HT1080 (cell line): ENCODE data around the gene MARVELD1. TPM values are rescaled to one million over a fixed set of nuclear protein-coding genes. Genes with fewer than 3 reads are reported as not detected.
A peak's percentile ranks its signal among the peaks of the same experiment; 100 is the strongest.

Experiments
- DNase-seq: peaks from one replicate; pipeline ENCODE4 v3.0.0-alpha.2; 2015; ENCODE audit warnings: low read depth
- total RNA-seq: library from RNA; depleted of rRNA; stranded (reverse); fragments of >200 nt; shearing (Covaris generic); gene quantifications from 2 replicates; pipeline ENCODE4 v1.2.3, GENCODE V29; 2014

MARVELD1 gene
- total RNA-seq, 1 experiment from 2014 or later, result 48.1 TPM

GRCh38 chr10:97752956-97753355 is 39.4 kb downstream of the MARVELD1 start:
- no peak for DNase-seq

DNA sequence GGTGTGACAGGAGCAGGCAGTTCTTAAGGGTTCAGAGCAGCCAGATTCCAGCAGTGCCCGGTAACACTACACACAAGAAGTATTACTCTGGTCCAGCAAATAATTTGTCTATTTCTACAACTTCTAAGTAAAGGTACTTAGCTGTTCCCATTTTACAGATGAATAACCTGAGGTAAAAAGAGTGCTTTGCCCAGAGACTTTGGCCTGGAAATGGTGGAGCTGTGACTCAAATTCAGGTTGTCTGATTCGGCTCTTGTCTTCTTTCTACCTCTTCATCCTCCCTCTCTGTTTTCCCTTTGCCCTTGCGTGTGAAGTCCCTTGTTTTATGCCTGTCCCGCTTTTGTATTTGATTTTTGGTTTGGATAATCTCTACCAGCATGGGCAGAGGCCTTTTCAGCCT is 41.2 kb downstream of the MARVELD1 start:
- DNase-seq, result no peak

DNA sequence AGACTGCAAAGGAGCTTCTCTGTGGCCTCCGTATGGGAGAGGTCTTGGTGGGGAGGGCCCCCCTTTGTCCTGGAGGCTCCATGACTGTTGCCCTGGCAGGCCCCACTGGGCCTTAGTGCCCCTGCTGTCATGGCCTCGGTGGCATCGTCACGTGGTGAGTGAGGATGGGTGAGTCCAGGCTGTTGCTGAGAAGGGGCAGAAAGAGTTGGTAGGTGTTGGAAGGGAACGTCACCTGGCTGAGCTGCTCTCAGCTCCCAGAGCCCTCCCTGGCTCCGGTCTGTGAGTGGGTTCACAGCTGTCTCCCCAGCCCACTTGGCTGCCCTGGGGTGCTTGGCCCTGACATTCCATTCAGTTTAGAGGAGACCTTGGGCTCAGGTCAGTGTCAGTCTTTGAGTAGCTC is 42.2 kb downstream of the MARVELD1 start:
- DNase-seq, result no peak

DNA sequence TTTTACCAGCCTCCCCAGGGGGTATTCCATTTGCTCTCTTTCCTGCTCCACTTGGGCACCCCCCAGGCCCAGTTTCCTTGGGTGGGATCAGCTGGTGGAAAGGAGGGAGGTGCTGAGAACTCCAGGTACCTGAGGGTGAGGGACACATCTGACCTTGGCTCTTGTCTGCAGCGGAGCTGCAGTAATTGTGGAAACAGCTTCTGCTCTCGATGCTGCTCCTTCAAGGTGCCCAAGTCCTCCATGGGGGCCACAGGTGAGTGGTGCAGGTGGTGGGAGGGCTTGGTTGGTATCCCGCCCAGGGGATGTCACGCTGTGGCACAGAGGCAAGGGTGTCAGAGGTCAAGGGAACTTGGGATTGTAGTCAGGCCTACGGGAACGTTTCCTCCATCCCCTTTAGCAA is 43.9 kb downstream of the MARVELD1 start:
- DNase-seq, result no peak

GRCh38 chr10:97759158-97759887 is 45.8 kb downstream of the MARVELD1 start:
- DNase-seq, result peak; percentile 60

GRCh38 chr10:97759946-97760345 is 46.4 kb downstream of the MARVELD1 start:
- no peak for DNase-seq

DNA sequence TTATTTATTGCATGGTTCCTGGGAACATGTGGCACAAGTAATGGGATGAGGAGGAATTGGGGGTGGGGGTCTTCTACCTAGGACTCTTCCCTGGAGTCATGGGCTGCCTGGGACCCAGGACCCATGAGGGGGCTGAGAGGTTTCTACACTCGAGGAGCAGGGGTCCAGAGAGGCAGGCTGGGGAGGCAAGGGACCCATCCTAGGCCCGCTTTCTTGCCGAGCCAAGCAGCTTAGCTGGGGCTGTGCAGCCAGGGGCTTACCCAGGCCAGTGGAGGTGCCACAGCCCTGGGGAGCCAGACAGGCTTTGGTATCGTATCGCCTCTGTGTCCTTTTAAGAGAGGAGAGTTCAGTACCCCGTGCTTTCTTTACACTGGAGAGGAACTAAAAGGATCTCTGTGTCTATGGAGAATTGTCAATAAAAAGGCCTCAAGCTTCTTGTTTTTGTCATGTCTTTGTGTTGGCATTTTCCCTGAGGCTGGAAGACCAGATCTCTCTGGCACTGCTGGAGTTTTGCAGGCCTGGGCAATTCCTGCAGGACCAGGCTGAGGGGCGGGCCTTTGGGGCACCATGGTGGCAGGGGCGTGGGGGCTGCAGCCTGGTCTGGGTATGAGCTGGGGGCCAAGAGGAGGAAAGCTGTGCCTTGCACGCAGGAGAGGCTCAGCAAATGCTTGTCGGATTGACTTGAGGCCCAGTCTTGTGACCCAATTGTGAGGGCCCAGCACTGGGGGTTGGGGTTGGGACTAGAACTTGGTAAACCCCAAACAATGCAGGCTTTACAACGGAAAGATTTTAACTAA is 47.1 kb downstream of the MARVELD1 start:
- no peak for DNase-seq

- no peak for DNase-seq
Observed at GRCh38 chr10:97761331-97761865, 47.9 kb downstream of the MARVELD1 start.

- no peak for DNase-seq
Observed at GRCh38 chr10:97762056-97762455, 48.5 kb downstream of the MARVELD1 start.

DNA sequence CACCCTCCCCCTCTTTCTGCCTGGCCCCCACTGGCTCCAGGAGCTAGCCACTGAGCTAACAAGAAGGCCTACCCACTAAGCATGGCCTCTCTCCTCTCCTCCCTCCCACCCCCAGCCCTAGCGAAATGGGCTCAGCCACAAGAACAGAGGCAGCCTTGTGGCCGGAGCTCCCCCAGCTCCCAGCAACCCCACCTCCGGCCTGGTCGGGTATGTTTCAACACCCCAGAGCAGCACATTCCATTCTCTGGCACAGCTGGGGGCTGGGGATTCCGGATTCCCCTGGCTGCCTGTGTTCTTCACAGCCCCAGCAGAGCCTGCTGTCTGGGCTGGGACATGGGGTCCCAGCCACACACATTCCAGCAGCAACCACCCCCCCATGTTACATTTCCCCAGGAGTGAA is 49.3 kb downstream of the MARVELD1 start:
- no peak for DNase-seq

DNA sequence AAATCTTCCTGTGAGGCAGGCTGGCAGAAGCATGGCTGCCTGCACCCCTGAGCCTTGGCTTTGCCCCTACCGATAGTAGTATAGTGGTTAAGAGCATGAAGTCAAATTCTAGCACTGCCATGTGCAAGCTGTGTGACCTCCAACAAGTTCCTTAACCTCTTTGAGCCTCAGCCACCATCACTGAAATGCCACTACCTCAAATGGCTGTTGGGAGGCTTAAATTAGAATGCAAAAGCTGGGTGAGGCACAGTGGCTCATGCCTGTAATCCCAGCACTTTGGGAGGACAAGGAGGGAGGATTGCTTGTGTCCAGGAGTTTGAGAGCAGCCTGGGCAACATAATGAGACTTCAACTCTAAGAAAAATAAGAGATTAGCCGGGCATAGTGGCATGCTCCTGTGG is 49.9 kb downstream of the MARVELD1 start:
- DNase-seq, result no peak

- no peak for DNase-seq
Observed at GRCh38 chr10:97763947-97764346, 50.4 kb downstream of the MARVELD1 start.

GRCh38 chr10:97764519-97764931 is 51.0 kb downstream of the MARVELD1 start:
- DNase-seq, result no peak

GRCh38 chr10:97765201-97765600 is 51.7 kb downstream of the MARVELD1 start:
- DNase-seq, result no peak

- DNase-seq, result no peak
Observed at GRCh38 chr10:97766106-97766810, 52.7 kb downstream of the MARVELD1 start.

DNA sequence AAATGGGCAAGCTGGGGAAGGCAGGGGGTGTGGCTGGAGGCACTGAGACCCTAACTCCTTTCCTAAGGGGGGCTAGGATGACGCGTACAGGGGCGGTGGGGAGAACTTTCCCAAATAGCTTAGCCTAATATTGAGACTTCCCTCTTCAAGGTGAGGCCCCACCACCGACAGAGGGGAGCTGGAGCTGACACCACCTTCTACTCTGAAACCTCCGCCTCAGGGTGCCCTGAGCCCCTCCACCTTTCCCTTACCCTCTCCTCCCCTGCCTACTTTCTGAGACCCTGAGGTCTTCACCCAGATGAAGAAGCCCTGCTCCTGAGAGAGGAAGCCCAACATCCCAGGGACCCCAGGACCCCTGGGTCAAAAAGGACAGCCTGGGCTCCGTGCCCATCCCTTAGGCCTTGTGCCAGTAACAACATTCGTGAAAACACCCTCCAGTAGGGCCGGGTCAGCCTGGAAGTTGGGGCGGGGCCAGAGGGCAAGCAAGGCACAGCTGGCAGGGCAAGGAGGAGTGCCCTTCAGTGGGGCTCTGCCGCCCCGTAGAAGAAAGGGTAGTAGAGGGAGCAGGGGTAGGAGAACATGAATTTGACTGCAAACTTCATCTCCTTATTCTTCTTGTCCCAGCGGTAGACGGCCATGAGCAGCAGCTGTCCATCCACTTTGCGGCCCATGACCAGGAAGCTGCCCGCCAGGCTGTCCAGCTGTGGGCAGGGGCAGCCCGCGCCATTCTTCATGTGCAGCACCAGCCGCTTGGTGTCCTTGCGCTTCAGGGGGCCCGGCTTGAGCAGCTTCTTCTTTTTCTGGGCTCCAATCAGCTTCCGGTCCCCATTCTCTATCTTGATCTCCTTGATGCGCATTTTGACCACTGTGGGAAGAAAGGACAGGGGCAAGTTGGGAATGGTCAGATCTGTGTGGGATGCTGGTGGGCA is 53.7 kb downstream of the MARVELD1 start:
- DNase-seq, result no peak
